ENCODE data around the gene SLC35D1.

DNA sequence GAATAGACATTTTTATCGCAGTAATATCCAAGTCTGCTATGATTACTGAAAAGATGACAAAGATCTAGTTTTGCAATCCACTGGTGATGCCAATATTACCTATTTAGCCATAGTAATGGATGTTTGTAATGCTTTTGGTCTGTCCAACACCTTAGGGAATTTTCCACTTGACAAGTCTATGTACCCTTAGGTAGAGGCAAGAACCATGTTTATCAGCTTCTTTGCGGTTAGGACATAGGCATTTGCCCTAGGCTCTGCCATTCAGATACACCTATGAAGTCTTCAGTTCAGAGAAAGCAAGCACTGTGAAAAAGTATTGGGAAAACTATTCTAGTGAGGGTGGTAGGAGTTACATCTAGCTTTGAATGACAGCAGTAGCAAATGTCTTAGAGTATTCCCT, 40.2 kb upstream of the SLC35D1 start:
- TF ChIP-seq, protein P1, sequence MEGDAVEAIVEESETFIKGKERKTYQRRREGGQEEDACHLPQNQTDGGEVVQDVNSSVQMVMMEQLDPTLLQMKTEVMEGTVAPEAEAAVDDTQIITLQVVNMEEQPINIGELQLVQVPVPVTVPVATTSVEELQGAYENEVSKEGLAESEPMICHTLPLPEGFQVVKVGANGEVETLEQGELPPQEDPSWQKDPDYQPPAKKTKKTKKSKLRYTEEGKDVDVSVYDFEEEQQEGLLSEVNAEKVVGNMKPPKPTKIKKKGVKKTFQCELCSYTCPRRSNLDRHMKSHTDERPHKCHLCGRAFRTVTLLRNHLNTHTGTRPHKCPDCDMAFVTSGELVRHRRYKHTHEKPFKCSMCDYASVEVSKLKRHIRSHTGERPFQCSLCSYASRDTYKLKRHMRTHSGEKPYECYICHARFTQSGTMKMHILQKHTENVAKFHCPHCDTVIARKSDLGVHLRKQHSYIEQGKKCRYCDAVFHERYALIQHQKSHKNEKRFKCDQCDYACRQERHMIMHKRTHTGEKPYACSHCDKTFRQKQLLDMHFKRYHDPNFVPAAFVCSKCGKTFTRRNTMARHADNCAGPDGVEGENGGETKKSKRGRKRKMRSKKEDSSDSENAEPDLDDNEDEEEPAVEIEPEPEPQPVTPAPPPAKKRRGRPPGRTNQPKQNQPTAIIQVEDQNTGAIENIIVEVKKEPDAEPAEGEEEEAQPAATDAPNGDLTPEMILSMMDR (IDR thresholded peaks at IDR 0.05; ENCODE audit: low read length) = no peak
- no peak for TF ChIP-seq EZH2 (IDR thresholded peaks at IDR 0.05; ENCODE audit: borderline replicate concordance, low read length)
